Liver (tissue), 9 donors: ENCODE measurements around the gene WFIKKN2. TPM values are rescaled to one million over a fixed set of nuclear protein-coding genes. Genes with fewer than 3 reads are reported as not detected.

Experiments used
- DNase-seq: peaks from one replicate; pipeline ENCODE4 v3.0.0-alpha.2; 2017; ENCODE audit warnings: low spot score
- H3K27ac ChIP-seq, 2 donors: one replicate each; pipeline ENCODE4 v1.7.0; 2013; ENCODE audit warnings: inconsistent platforms in 2 of 2, low read length in 2 of 2, control low read depth in 1 of 2, low read depth in 1 of 2, mild to moderate bottlenecking in 1 of 2
- H3K27me3 ChIP-seq, 4 donors: one replicate each; pipeline versions ENCODE4 v1.6.1 to v1.7.0; 2013; ENCODE audit warnings: low read length in 3 of 4, inconsistent platforms in 1 of 4, mild to moderate bottlenecking in 1 of 4, moderate library complexity in 1 of 4; ENCODE audit not compliant: control insufficient read depth in 4 of 4, insufficient read depth in 4 of 4
- H3K36me3 ChIP-seq, 4 donors: one replicate each; pipeline versions ENCODE4 v1.6.1 to v1.7.0; 2013; ENCODE audit warnings: low read length in 3 of 4, mild to moderate bottlenecking in 3 of 4, low read depth in 1 of 4, moderate library complexity in 1 of 4; ENCODE audit not compliant: control insufficient read depth in 4 of 4, insufficient read depth in 3 of 4
- H3K4me1 ChIP-seq, 4 donors: one replicate each; pipeline versions ENCODE4 v1.6.1 to v1.7.0; 2013; ENCODE audit warnings: low read length in 3 of 4, mild to moderate bottlenecking in 3 of 4, moderate library complexity in 1 of 4; ENCODE audit not compliant: control insufficient read depth in 4 of 4, insufficient read depth in 4 of 4
- H3K4me3 ChIP-seq, 3 donors: one replicate each; pipeline versions ENCODE4 v1.6.1 to v1.7.0; 2013; ENCODE audit warnings: low read length in 3 of 3, control low read depth in 1 of 3, low read depth in 1 of 3, mild to moderate bottlenecking in 1 of 3
- H3K9ac ChIP-seq, 2 donors: one replicate each; pipeline ENCODE4 v1.7.0; 2013; ENCODE audit warnings: low read length in 2 of 2, mild to moderate bottlenecking in 2 of 2, moderate library complexity in 2 of 2, control low read depth in 1 of 2, low read depth in 1 of 2
- H3K9me3 ChIP-seq, 4 donors: one replicate each; pipeline versions ENCODE4 v1.6.1 to v1.7.0; 2013; ENCODE audit warnings: low read length in 3 of 4; ENCODE audit not compliant: control insufficient read depth in 4 of 4
- EGR1 ChIP-seq, 2 donors: IDR thresholded peaks; 2 replicates each; pipeline ENCODE4 v1.6.1; 2016 to 2018; ENCODE audit warnings: antibody characterized with exemption in 2 of 2, low read depth in 2 of 2
- FOXA1 ChIP-seq: IDR thresholded peaks from 2 replicates; pipeline ENCODE4 v1.6.1; 2016; ENCODE audit warnings: antibody characterized with exemption
- FOXA2 ChIP-seq: IDR thresholded peaks from 2 replicates; pipeline ENCODE4 v1.6.1; 2016; ENCODE audit warnings: antibody characterized with exemption
- GABPA ChIP-seq, 2 donors: IDR thresholded peaks in 1 of 2; conservative IDR thresholded peaks in 1 of 2; 2 replicates each; pipeline ENCODE4 v1.6.1; 2016; ENCODE audit warnings: antibody characterized with exemption in 2 of 2, mild to moderate bottlenecking in 1 of 2, moderate library complexity in 1 of 2
- HNF4G ChIP-seq: IDR thresholded peaks from 2 replicates; pipeline ENCODE4 v1.6.1; 2016; ENCODE audit warnings: antibody characterized with exemption
- JUND ChIP-seq, 2 donors: IDR thresholded peaks; 2 replicates each; pipeline ENCODE4 v1.6.1; 2016; ENCODE audit warnings: antibody characterized with exemption in 2 of 2
- NR2F2 ChIP-seq: IDR thresholded peaks from 2 replicates; pipeline ENCODE4 v1.6.1; 2016; ENCODE audit warnings: antibody characterized with exemption
- RAD21 ChIP-seq, 2 donors: IDR thresholded peaks; 2 replicates each; pipeline ENCODE4 v1.6.1; 2016; ENCODE audit warnings: antibody characterized with exemption in 2 of 2, mild to moderate bottlenecking in 2 of 2
- RXRA ChIP-seq, 2 donors: IDR thresholded peaks; 2 replicates each; pipeline ENCODE4 v1.6.1; 2017 to 2018; ENCODE audit warnings: antibody characterized with exemption in 2 of 2, mild to moderate bottlenecking in 1 of 2
- SP1 ChIP-seq: IDR thresholded peaks from 2 replicates; pipeline ENCODE4 v1.6.1; 2018; ENCODE audit warnings: antibody characterized with exemption, mild to moderate bottlenecking
- TAF1 ChIP-seq: conservative IDR thresholded peaks from 2 replicates; pipeline ENCODE4 v1.6.1; 2016; ENCODE audit warnings: antibody characterized with exemption, mild to moderate bottlenecking
- YY1 ChIP-seq: IDR thresholded peaks from 2 replicates; pipeline ENCODE4 v1.6.1; 2016; ENCODE audit warnings: antibody characterized with exemption, mild to moderate bottlenecking
- WGBS: extraction: QIAGEN DNeasy Blood & Tissue Kit; methylation state at CpG from one replicate; pipeline ENCODE4 v1.1.7; 2013; 5-methylcytosine and 5-hydroxymethylcytosine counted together
- polyA plus RNA-seq, 2 donors: library from polyadenylated mRNA; stranded (reverse) in 1 of 2; unstranded in 1 of 2; fragments of 200-250 nt in 1 of 2; fragments of >200 nt in 1 of 2; fragmentation: Nextera tagmentation in 1 of 2; extraction: Ambion mirVana in 1 of 2; gene quantifications; one replicate each; pipeline versions ENCODE4 v1.2.1 to v1.2.3, GENCODE V29; 2013 to 2015
- total RNA-seq, 2 donors: library from RNA; depleted of rRNA; stranded (reverse); fragments of >200 nt; gene quantifications; one replicate each; pipeline ENCODE4 v1.2.3, GENCODE V29; 2014
- TF ChIP-seq, protein P1 (sequence below): IDR thresholded peaks from 2 replicates; pipeline ENCODE4 v1.6.1; 2016; ENCODE audit warnings: antibody characterized with exemption
- TF ChIP-seq, protein P2 (sequence below): IDR thresholded peaks from 2 replicates; pipeline ENCODE4 v1.6.1; 2016; ENCODE audit warnings: antibody characterized with exemption
- TF ChIP-seq, protein P3 (sequence below): IDR thresholded peaks from 2 replicates; pipeline ENCODE4 v1.6.1; 2016; ENCODE audit warnings: antibody characterized with exemption, mild to moderate bottlenecking
- TF ChIP-seq, protein P4 (sequence below): IDR thresholded peaks from 2 replicates; pipeline ENCODE4 v1.6.1; 2016; ENCODE audit warnings: antibody characterized with exemption
- TF ChIP-seq, protein P5 (sequence below): fragments of 150-350 bp; IDR thresholded peaks from 2 replicates; pipeline ENCODE4 v1.5.1; 2017; ENCODE audit warnings: improper control_type of control experiment, low read depth, low read length; ENCODE audit not compliant: missing input control
- donor health status: healthy.
- donor health status: healthy.
- donor health status: healthy.
- donor health status: healthy.
- donor health status: healthy.

The WFIKKN2 gene
- total and polyA plus RNA-seq, 4 donors: 0.02 to 0.19 (median 0.07) TPM; not detected in 1

DNA sequence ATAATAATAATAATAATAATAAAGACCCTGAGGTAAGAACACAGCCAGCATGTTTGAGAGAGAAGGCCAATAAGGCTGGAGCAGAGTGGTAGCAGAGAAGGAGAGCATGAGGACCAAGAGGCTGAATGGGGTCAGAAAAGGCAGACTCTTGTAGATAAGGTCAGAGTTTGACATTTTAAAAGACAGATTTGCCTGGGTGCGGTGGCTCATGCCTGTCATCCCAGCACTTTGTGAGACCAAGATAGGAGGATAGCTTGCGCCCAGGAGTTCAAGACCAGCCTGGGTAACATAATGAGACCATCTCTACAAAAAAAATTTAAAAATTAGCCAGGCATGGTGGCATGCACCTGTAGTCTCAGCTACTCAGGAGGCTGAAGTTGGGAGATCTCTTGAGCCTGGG is 11.0 kb upstream of the WFIKKN2 start:
- no peaks in the 10 kb centered on the region for H3K36me3 ChIP-seq
- no peak for DNase-seq
- TF ChIP-seq, protein P1, sequence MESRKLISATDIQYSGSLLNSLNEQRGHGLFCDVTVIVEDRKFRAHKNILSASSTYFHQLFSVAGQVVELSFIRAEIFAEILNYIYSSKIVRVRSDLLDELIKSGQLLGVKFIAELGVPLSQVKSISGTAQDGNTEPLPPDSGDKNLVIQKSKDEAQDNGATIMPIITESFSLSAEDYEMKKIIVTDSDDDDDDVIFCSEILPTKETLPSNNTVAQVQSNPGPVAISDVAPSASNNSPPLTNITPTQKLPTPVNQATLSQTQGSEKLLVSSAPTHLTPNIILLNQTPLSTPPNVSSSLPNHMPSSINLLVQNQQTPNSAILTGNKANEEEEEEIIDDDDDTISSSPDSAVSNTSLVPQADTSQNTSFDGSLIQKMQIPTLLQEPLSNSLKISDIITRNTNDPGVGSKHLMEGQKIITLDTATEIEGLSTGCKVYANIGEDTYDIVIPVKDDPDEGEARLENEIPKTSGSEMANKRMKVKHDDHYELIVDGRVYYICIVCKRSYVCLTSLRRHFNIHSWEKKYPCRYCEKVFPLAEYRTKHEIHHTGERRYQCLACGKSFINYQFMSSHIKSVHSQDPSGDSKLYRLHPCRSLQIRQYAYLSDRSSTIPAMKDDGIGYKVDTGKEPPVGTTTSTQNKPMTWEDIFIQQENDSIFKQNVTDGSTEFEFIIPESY: no peak
- TF ChIP-seq EGR1 (IDR thresholded peaks at IDR 0.05; ENCODE audit: low read depth in 2 of 2): no peak
- no peak for TF ChIP-seq FOXA1
- no peak for TF ChIP-seq TAF1
- TF ChIP-seq, protein P2, sequence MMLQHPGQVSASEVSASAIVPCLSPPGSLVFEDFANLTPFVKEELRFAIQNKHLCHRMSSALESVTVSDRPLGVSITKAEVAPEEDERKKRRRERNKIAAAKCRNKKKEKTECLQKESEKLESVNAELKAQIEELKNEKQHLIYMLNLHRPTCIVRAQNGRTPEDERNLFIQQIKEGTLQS: no peak
- TF ChIP-seq, protein P3, sequence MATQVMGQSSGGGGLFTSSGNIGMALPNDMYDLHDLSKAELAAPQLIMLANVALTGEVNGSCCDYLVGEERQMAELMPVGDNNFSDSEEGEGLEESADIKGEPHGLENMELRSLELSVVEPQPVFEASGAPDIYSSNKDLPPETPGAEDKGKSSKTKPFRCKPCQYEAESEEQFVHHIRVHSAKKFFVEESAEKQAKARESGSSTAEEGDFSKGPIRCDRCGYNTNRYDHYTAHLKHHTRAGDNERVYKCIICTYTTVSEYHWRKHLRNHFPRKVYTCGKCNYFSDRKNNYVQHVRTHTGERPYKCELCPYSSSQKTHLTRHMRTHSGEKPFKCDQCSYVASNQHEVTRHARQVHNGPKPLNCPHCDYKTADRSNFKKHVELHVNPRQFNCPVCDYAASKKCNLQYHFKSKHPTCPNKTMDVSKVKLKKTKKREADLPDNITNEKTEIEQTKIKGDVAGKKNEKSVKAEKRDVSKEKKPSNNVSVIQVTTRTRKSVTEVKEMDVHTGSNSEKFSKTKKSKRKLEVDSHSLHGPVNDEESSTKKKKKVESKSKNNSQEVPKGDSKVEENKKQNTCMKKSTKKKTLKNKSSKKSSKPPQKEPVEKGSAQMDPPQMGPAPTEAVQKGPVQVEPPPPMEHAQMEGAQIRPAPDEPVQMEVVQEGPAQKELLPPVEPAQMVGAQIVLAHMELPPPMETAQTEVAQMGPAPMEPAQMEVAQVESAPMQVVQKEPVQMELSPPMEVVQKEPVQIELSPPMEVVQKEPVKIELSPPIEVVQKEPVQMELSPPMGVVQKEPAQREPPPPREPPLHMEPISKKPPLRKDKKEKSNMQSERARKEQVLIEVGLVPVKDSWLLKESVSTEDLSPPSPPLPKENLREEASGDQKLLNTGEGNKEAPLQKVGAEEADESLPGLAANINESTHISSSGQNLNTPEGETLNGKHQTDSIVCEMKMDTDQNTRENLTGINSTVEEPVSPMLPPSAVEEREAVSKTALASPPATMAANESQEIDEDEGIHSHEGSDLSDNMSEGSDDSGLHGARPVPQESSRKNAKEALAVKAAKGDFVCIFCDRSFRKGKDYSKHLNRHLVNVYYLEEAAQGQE: no peak
- TF ChIP-seq RAD21 (IDR thresholded peaks at IDR 0.05): no peak
- TF ChIP-seq, protein P4, sequence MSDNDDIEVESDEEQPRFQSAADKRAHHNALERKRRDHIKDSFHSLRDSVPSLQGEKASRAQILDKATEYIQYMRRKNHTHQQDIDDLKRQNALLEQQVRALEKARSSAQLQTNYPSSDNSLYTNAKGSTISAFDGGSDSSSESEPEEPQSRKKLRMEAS: no peak
- TF ChIP-seq HNF4G: no peak
- no peak for TF ChIP-seq JUND (IDR thresholded peaks at IDR 0.05)
- no peak for TF ChIP-seq RXRA (IDR thresholded peaks at IDR 0.05)
- TF ChIP-seq FOXA2: no peak
- no peak for TF ChIP-seq GABPA (IDR thresholded peaks at IDR 0.05 in 1 of 2, conservative IDR thresholded peaks at IDR 0.05 in 1 of 2)
- TF ChIP-seq, protein P5, sequence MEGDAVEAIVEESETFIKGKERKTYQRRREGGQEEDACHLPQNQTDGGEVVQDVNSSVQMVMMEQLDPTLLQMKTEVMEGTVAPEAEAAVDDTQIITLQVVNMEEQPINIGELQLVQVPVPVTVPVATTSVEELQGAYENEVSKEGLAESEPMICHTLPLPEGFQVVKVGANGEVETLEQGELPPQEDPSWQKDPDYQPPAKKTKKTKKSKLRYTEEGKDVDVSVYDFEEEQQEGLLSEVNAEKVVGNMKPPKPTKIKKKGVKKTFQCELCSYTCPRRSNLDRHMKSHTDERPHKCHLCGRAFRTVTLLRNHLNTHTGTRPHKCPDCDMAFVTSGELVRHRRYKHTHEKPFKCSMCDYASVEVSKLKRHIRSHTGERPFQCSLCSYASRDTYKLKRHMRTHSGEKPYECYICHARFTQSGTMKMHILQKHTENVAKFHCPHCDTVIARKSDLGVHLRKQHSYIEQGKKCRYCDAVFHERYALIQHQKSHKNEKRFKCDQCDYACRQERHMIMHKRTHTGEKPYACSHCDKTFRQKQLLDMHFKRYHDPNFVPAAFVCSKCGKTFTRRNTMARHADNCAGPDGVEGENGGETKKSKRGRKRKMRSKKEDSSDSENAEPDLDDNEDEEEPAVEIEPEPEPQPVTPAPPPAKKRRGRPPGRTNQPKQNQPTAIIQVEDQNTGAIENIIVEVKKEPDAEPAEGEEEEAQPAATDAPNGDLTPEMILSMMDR: no peak
- no peak for TF ChIP-seq NR2F2
- no peak for TF ChIP-seq SP1
- no peak for TF ChIP-seq YY1
- WGBS: 98% methylated on average over 2 of the region's 2 CpGs
- no peaks in the 10 kb centered on the region for H3K9me3 ChIP-seq
- H3K27me3 ChIP-seq: no peaks in the 10 kb centered on the region
- H3K9ac ChIP-seq: no peak overlapping the region
- no peak overlapping the region for H3K27ac ChIP-seq
- no peak overlapping the region for H3K4me3 ChIP-seq
- H3K4me1 ChIP-seq: no peaks in the 10 kb centered on the region

DNA sequence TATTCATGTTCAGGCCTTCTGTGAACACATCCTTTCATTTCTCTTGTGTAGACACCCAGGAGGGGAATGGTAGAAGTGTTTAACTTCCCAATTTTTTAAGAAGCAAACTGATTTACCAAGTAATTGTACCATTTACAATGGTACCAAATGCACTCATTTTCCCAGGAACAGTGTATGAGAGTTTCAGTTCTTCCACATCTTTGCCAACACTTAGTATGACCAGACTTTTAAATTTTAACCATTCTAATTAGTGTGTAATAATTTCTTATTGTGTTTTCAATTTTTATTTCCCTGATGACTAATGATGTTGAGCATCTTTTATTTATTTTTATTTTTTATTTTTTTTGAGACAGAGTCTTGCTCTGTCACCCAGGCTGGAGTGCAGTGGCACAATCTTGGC is 10.2 kb upstream of the WFIKKN2 start:
- no peaks in the 10 kb centered on the region for H3K27me3 ChIP-seq
- H3K9me3 ChIP-seq: no peaks in the 10 kb centered on the region
- H3K4me1 ChIP-seq: peaks cover 0 to 2% (median 2%) of the 10 kb centered on the region in 4 donors
- TF ChIP-seq YY1: no peak
- TF ChIP-seq, protein P2: no peak
- no peak overlapping the region for H3K9ac ChIP-seq
- no peak for DNase-seq
- H3K27ac ChIP-seq: no peak overlapping the region
- H3K4me3 ChIP-seq: no peak overlapping the region
- no peaks in the 10 kb centered on the region for H3K36me3 ChIP-seq
